HepG2 (cell line): ENCODE data around the gene MSMP. TPM values are rescaled to one million over a fixed set of nuclear protein-coding genes. Genes with fewer than 3 reads are reported as not detected.
A peak's percentile ranks its signal among the peaks of the same experiment; 100 is the strongest.

Source experiments
- ATAC-seq: fragments of 200-7000 bp; cut with Tn5 transposase; 3 replicates; pipeline ENCODE4 v1.9.1; 2020; ENCODE audit warnings: mild to moderate bottlenecking, moderate library complexity
- BruUV-seq: library from RNA; stranded (reverse); fragments of 400-500 nt; replicated peaks from 2 replicates; lab custom pipeline; 2021; lab: Mats Ljungman, UMichigan
- CTCF ChIA-PET: fragments of 300-600 bp; formaldehyde crosslinking; extraction: SDS; loops from one replicate; lab custom pipeline; 2021; ENCODE audit warnings: low total read pairs, inconsistent platforms, low intra/inter-chr PET ratio; lab: Yijun Ruan, JAX
- POLR2A ChIA-PET: fragments of 350-600 bp; sonication (Branson Sonifier 250); formaldehyde crosslinking; loops from one replicate; lab custom pipeline; 2020; ENCODE audit warnings: antibody characterized with exemption, inconsistent platforms; lab: Yijun Ruan, JAX
- DNase-seq: peaks from one replicate; pipeline ENCODE4 v3.0.0-alpha.2; 2015; ENCODE audit warnings: low spot score
- FAIRE-seq: peaks from 3 replicates; lab custom pipeline; 2011; peaks lifted over from hg19 to GRCh38; lab: Jason Lieb, UNC
- H2AFZ ChIP-seq: one replicate; pipeline ENCODE4 v1.6.1; 2011; ENCODE audit warnings: low read length, inconsistent platforms
- H3K27ac ChIP-seq: fragments of 300-600 bp; 3 replicates; pipeline ENCODE4 v1.8.0; 2011; ENCODE audit warnings: mixed run types, mild to moderate bottlenecking, mixed read lengths, low read length, inconsistent platforms; ENCODE audit not compliant: insufficient read depth; ENCODE audit errors: extremely low read length
- H3K27me3 ChIP-seq, 2 experiments: fragments of 200-600 bp in 1 of 2; 2 replicates in 1 of 2; 3 replicates in 1 of 2; pipeline versions ENCODE4 v1.6.0 to v1.8.0; 2011; ENCODE audit warnings: low read length in 2 of 2, mild to moderate bottlenecking in 2 of 2, moderate library complexity in 2 of 2, inconsistent platforms in 1 of 2; ENCODE audit not compliant: insufficient read depth in 2 of 2, control insufficient read depth in 1 of 2
- H3K36me3 ChIP-seq, 2 experiments: fragments of 200-600 bp in 1 of 2; replicated peaks in 1 of 2; 2 replicates in 1 of 2; 3 replicates in 1 of 2; pipeline versions ENCODE4 v1.5.1 to v1.8.0; 2011; ENCODE audit warnings: low read length in 2 of 2, inconsistent platforms in 1 of 2; ENCODE audit not compliant: insufficient read depth in 2 of 2, control insufficient read depth in 1 of 2
- H3K4me1 ChIP-seq: 2 replicates; pipeline ENCODE4 v1.5.1; 2012; ENCODE audit warnings: low read length, inconsistent platforms; ENCODE audit not compliant: insufficient read depth
- H3K4me2 ChIP-seq: 2 replicates; pipeline ENCODE4 v1.6.0; 2011; ENCODE audit warnings: low read depth, low read length, inconsistent platforms
- H3K4me3 ChIP-seq, 3 experiments: fragments of 200-600 bp in 1 of 3; sonication (generic), shearing (Covaris generic) in 1 of 3; replicated peaks in 1 of 3; 2 replicates each; pipeline ENCODE4 v1.5.1; 2011 to 2016; ENCODE audit warnings: low read length in 3 of 3, inconsistent platforms in 2 of 3, low read depth in 2 of 3, mild to moderate bottlenecking in 2 of 3, control low read depth in 1 of 3, mixed read lengths in 1 of 3; ENCODE audit not compliant: insufficient read depth in 1 of 3
- H3K79me2 ChIP-seq: one replicate; pipeline ENCODE4 v1.6.1; 2011; ENCODE audit warnings: low read length, inconsistent platforms; ENCODE audit not compliant: insufficient read depth
- H3K9ac ChIP-seq: 2 replicates; pipeline ENCODE4 v1.6.0; 2011; ENCODE audit warnings: mild to moderate bottlenecking, low read depth, low read length, inconsistent platforms; ENCODE audit not compliant: insufficient read depth
- H3K9me3 ChIP-seq: 2 replicates; pipeline ENCODE4 v1.5.1; 2012; ENCODE audit warnings: mild to moderate bottlenecking, low read length
- H4K20me1 ChIP-seq: 2 replicates; pipeline ENCODE4 v1.6.0; 2011; ENCODE audit warnings: inconsistent platforms, mild to moderate bottlenecking, low read length, moderate library complexity; ENCODE audit not compliant: insufficient read depth
- BCL6 ChIP-seq: IDR thresholded peaks from 2 replicates; pipeline ENCODE4 v1.6.1; 2016; ENCODE audit warnings: missing genetic modification reagents, missing compliant biosample characterization
- KDM6A ChIP-seq: IDR thresholded peaks from 2 replicates; pipeline ENCODE4 v1.6.1; 2016; ENCODE audit warnings: low read depth
- LBX2 ChIP-seq: sonication (generic); formaldehyde crosslinking; IDR thresholded peaks from 2 replicates; pipeline ENCODE4 v1.5.0; 2020; ENCODE audit warnings: missing genetic modification reagents, mild to moderate bottlenecking, borderline replicate concordance
- MEIS1 ChIP-seq: sonication (generic); formaldehyde crosslinking; IDR thresholded peaks from 2 replicates; pipeline ENCODE4 v1.9.0; 2021; ENCODE audit warnings: mild to moderate bottlenecking, missing genetic modification reagents, moderate library complexity, borderline replicate concordance
- MXD4 ChIP-seq: IDR thresholded peaks from 2 replicates; pipeline ENCODE4 v1.6.1; 2016; ENCODE audit warnings: mild to moderate bottlenecking, missing biosample characterization, missing genetic modification reagents
- PAWR ChIP-seq: sonication (generic); formaldehyde crosslinking; IDR thresholded peaks from 2 replicates; pipeline ENCODE4 v1.4.0; 2020; ENCODE audit warnings: missing genetic modification reagents, mild to moderate bottlenecking, borderline replicate concordance
- POLR2A ChIP-seq, 2 experiments: IDR thresholded peaks; 2 replicates each; pipeline ENCODE4 v1.6.1; 2011; ENCODE audit warnings: low read depth in 2 of 2, low read length in 2 of 2, mild to moderate bottlenecking in 1 of 2, moderate library complexity in 1 of 2; ENCODE audit not compliant: insufficient read depth in 1 of 2
- RFX5 ChIP-seq: IDR thresholded peaks from 2 replicates; pipeline ENCODE4 v1.6.1; 2011; ENCODE audit warnings: low read depth, low read length, improper control_type of control experiment
- SMC3 ChIP-seq: IDR thresholded peaks from 2 replicates; pipeline ENCODE4 v1.6.1; 2011; ENCODE audit warnings: low read length, improper control_type of control experiment
- SRY ChIP-seq: sonication (generic); formaldehyde crosslinking; IDR thresholded peaks from 2 replicates; pipeline ENCODE4 v1.8.0; 2022; ENCODE audit warnings: mild to moderate bottlenecking, missing genetic modification reagents
- ZBTB25 ChIP-seq: IDR thresholded peaks from 2 replicates; pipeline ENCODE4 v1.6.1; 2018; ENCODE audit warnings: missing genetic modification reagents
- ZMYM2 ChIP-seq: sonication (generic); formaldehyde crosslinking; IDR thresholded peaks from 2 replicates; pipeline ENCODE4 v1.8.0; 2022; ENCODE audit warnings: mild to moderate bottlenecking, missing genetic modification reagents
- ZNF329 ChIP-seq: sonication (generic); formaldehyde crosslinking; IDR thresholded peaks from 2 replicates; pipeline ENCODE4 v1.9.0; 2021; ENCODE audit warnings: low read depth, mild to moderate bottlenecking, missing genetic modification reagents
- ZNF891 ChIP-seq: sonication (generic); formaldehyde crosslinking; IDR thresholded peaks from 2 replicates; pipeline ENCODE4 v1.5.0; 2020; ENCODE audit warnings: mild to moderate bottlenecking, missing genetic modification reagents
- WGBS: methylation state at CpG from one replicate; pipeline ENCODE4 v1.1.6; 2017; ENCODE audit warnings: low lambda C conversion rate; 5-methylcytosine and 5-hydroxymethylcytosine counted together
- in situ Hi-C: cut with HindIII; loops from 2 replicates; pipeline ENCODE4 v1.10.0; 2017; ENCODE audit warnings: low pct_unique_long_range_greater_than_20kb; ENCODE audit not compliant: extremely low pct_ligation_motif_present
- intact Hi-C: fragments of 100-400 bp; cut with micrococcal nuclease; formaldehyde crosslinking; loops from one replicate; pipeline ENCODE4 v1.10.0; 2022; ENCODE audit not compliant: unreplicated experiment
- polyA plus RNA-seq, 8 experiments: library from polyadenylated mRNA; depleted of rRNA in 3 of 8; stranded (reverse) in 7 of 8; unstranded in 1 of 8; fragments of >200 nt; fragmentation: Illumina TruSeq in 4 of 8; extraction: Trizol in 4 of 8; gene quantifications; 2 replicates each; pipeline versions ENCODE4 v1.2.1 to v1.2.3, GENCODE V29; 2011 to 2016; ENCODE audit warnings: low read depth in 4 of 8, missing spikeins in 1 of 8, mixed read lengths in 1 of 8; ENCODE audit not compliant: insufficient read depth in 1 of 8
- total RNA-seq, 5 experiments: library from RNA; depleted of rRNA; stranded (reverse); fragments of >200 nt; fragmentation: Illumina TruSeq; extraction: Trizol; gene quantifications; 2 replicates each; pipeline ENCODE4 v1.2.3, GENCODE V29; 2016; ENCODE audit warnings: low read depth in 1 of 5
- TF ChIP-seq, protein P1 (sequence below): sonication (generic); formaldehyde crosslinking; IDR thresholded peaks from 2 replicates; pipeline ENCODE4 v1.4.0; 2020; ENCODE audit warnings: missing genetic modification reagents
- TF ChIP-seq, protein P2 (sequence below): sonication (generic); formaldehyde crosslinking; IDR thresholded peaks from 2 replicates; pipeline ENCODE4 v1.5.1; 2020; ENCODE audit warnings: mild to moderate bottlenecking, missing genetic modification reagents, moderate library complexity

Gene MSMP
- total and polyA plus RNA-seq, 2 of the 13 experiments (the other 11 are each of a cell fraction or from before 2014, with no cell fraction given): 0.24 to 0.46 TPM

GRCh38 chr9:35738186-35738585 lies 15.9 kb downstream of the MSMP start:
- in situ Hi-C loops: no loop called here
- Histone ChIP-seq H3K27ac (no peak overlapping the region), H4K20me1 (no peaks in the 10 kb centered on the region; the same call in 1 of the 2 replicates), H3K9me3 (no peaks in the 10 kb centered on the region), H3K9ac (no peak overlapping the region), H3K4me1 (peaks cover 11% of the 10 kb centered on the region), H3K4me3 (no peak overlapping the region), H3K4me2 (no peak overlapping the region), H2AFZ (no peak overlapping the region), H3K36me3 (peaks cover 43 to 89% of the 10 kb centered on the region in 2 experiments), H3K79me2 (peaks cover 6% of the 10 kb centered on the region), H3K27me3 (no peaks in the 10 kb centered on the region; a peak in 1 of 5 replicates)
- 95% methylated on average over 4 of the region's 4 CpGs for WGBS
- BruUV-seq: no TSS peak
- ATAC-seq: no peak
- intact Hi-C loops: loop anchor here (10.0 kb wide), 1 partner anchor 243 kb away; the partner anchor contains the start of gene RUSC2
- FAIRE-seq: no peak
- DNase-seq: no peak
- TF ChIP-seq POLR2A (IDR thresholded peaks at IDR 0.05; ENCODE audit: insufficient read depth in 1 of 2, low read depth in 2 of 2, low read length in 2 of 2) (0 out of 4 replicates have a peak, but pooled peaks of 1 of the 2 experiments have one; percentile 6), ZNF329 (CRISPR knock-in tag) (no peak)
- ChIA-PET CTCF (no interaction called here), POLR2A (interaction anchor here (1.3 to 2.0 kb wide), 3 partner anchors 9 to 81 kb away, joined by 3 to 19 read pairs (median 4); partner anchors contain the start of genes GBA2, RGP1 and RMRP)

DNA sequence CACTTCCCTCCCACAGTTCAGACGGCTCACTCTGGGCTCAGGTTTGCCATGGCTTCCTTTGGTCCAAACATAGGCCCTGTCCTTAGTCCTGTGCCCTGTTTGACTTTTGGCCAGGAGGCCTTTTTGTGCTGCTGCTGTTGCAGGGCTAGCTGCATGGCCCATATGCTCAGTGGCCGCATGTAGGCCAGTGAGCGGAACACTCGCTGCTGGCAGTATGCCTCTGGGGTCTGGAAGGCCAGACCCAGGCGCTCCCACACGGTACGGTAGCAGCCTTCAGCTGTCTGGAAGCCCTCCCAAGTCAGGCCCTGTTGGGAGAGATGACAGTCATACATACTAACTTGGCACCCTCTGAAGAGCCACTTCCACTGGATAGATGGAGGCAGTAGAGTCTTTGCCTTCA lies 16.9 kb downstream of the MSMP start:
- CTCF ChIA-PET: no interaction called here
- TF ChIP-seq MEIS1 (no peak), SRY (CRISPR knock-in tag) (no peak), KDM6A (CRISPR knock-in tag) (no peak), ZMYM2 (CRISPR knock-in tag) (no peak), BCL6 (no peak), POLR2A (IDR thresholded peaks at IDR 0.05; ENCODE audit: insufficient read depth in 1 of 2, low read depth in 2 of 2, low read length in 2 of 2) (no peak), LBX2 (no peak), MXD4 (CRISPR knock-in tag) (no peak), RFX5 (no peak), PAWR (CRISPR knock-in tag) (no peak), ZBTB25 (CRISPR knock-in tag) (no peak), ZNF891 (CRISPR knock-in tag) (no peak), SMC3 (no peak)
- TF ChIP-seq, protein P1, sequence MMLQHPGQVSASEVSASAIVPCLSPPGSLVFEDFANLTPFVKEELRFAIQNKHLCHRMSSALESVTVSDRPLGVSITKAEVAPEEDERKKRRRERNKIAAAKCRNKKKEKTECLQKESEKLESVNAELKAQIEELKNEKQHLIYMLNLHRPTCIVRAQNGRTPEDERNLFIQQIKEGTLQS (CRISPR knock-in tag): no peak
- TF ChIP-seq, protein P2, sequence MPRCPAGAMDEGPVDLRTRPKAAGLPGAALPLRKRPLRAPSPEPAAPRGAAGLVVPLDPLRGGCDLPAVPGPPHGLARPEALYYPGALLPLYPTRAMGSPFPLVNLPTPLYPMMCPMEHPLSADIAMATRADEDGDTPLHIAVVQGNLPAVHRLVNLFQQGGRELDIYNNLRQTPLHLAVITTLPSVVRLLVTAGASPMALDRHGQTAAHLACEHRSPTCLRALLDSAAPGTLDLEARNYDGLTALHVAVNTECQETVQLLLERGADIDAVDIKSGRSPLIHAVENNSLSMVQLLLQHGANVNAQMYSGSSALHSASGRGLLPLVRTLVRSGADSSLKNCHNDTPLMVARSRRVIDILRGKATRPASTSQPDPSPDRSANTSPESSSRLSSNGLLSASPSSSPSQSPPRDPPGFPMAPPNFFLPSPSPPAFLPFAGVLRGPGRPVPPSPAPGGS (CRISPR knock-in tag): no peak

More for the DNA sequence above, 16.9 kb downstream of the MSMP start:
- Histone ChIP-seq H3K4me1 (peaks cover 12% of the 10 kb centered on the region), H3K36me3 (peaks cover 42 to 78% of the 10 kb centered on the region in 2 experiments), H3K79me2 (peaks cover 11% of the 10 kb centered on the region), H2AFZ (no peak overlapping the region), H3K4me2 (no peak overlapping the region), H3K9ac (no peak overlapping the region), H3K27ac (no peak overlapping the region), H3K27me3 (no peaks in the 10 kb centered on the region; a peak in 1 of 5 replicates), H3K4me3 (no peak overlapping the region), H4K20me1 (no peaks in the 10 kb centered on the region; the same call in 1 of the 2 replicates), H3K9me3 (no peaks in the 10 kb centered on the region)
- BruUV-seq: no TSS peak
- ATAC-seq (no peak), DNase-seq (no peak), FAIRE-seq (no peak)
- intact Hi-C loops (loop anchor here (2.0 to 10.0 kb wide), 2 partner anchors 20 to 242 kb away; partner anchors contain the start of gene RUSC2), in situ Hi-C loops (no loop called here)
- POLR2A ChIA-PET: interaction anchor here (1.3 to 2.0 kb wide), 2 partner anchors 10 to 80 kb away, joined by 3 to 19 read pairs; partner anchors contain the start of genes GBA2, RGP1 and RMRP
- 96% methylated on average over 4 of the region's 7 CpGs for WGBS
